SK-N-SH (cell line): ENCODE data around the gene CBLN3. TPM values are rescaled to one million over a fixed set of nuclear protein-coding genes. Genes with fewer than 3 reads are reported as not detected.

ENCODE experiments used
- CTCF ChIA-PET: fragments of 300-600, 350-600 bp; formaldehyde crosslinking; extraction: SDS; loops from one replicate; lab custom pipeline; 2021; lab: Yijun Ruan, JAX
- POLR2A ChIA-PET: fragments of 350-600 bp; sonication (Branson Sonifier 250); formaldehyde crosslinking; extraction: SDS; loops from one replicate; lab custom pipeline; 2020; ENCODE audit warnings: antibody characterized with exemption, inconsistent platforms; lab: Yijun Ruan, JAX
- DNase-seq: peaks from one replicate; pipeline ENCODE4 v3.0.0; 2012
- H2AFZ ChIP-seq: fragments of 200-600 bp; sonication (generic); 2 replicates; pipeline ENCODE4 v1.8.1; 2016; ENCODE audit warnings: antibody characterized with exemption, mild to moderate bottlenecking, low read depth
- H3F3A ChIP-seq: fragments of 200-600 bp; sonication (generic); replicated peaks from 2 replicates; pipeline ENCODE3; 2016; ENCODE audit warnings: antibody characterized with exemption, mild to moderate bottlenecking; ENCODE audit not compliant: insufficient read depth
- H3K27ac ChIP-seq, 2 experiments: fragments of 200-500 bp in 1 of 2; fragments of 200-600 bp in 1 of 2; sonication (Bioruptor generic) in 1 of 2; sonication (generic), shearing (Covaris generic) in 1 of 2; 2 replicates each; pipeline versions ENCODE4 v1.5.1 to v1.6.1; 2014 to 2016; ENCODE audit warnings: low read depth in 2 of 2, inconsistent platforms in 1 of 2, low read length in 1 of 2, mild to moderate bottlenecking in 1 of 2, mixed read lengths in 1 of 2
- H3K27me3 ChIP-seq: fragments of 200-600 bp; sonication (generic), shearing (Covaris generic); 2 replicates; pipeline ENCODE4 v1.6.1; 2016; ENCODE audit warnings: mixed run types; ENCODE audit not compliant: insufficient read depth
- H3K36me3 ChIP-seq, 2 experiments: fragments of 200-500 bp in 1 of 2; fragments of 200-600 bp in 1 of 2; sonication (Bioruptor generic) in 1 of 2; sonication (generic) in 1 of 2; replicated peaks in 1 of 2; 2 replicates each; pipeline versions ENCODE3 to v1.5.1; 2014 to 2016; ENCODE audit warnings: low read length in 1 of 2, mild to moderate bottlenecking in 1 of 2; ENCODE audit not compliant: insufficient read depth in 2 of 2, control insufficient read depth in 1 of 2
- H3K4me1 ChIP-seq, 2 experiments: fragments of 200-500 bp in 1 of 2; fragments of 200-600 bp in 1 of 2; sonication (Bioruptor generic) in 1 of 2; sonication (generic), shearing (Covaris generic) in 1 of 2; 2 replicates each; pipeline versions ENCODE4 v1.5.1 to v1.6.1; 2014 to 2016; ENCODE audit warnings: low read depth in 1 of 2, low read length in 1 of 2, mixed run types in 1 of 2; ENCODE audit not compliant: insufficient read depth in 2 of 2, control insufficient read depth in 1 of 2
- H3K4me2 ChIP-seq: fragments of 200-600 bp; sonication (generic), shearing (Covaris generic); 2 replicates; pipeline ENCODE4 v1.6.1; 2017; ENCODE audit warnings: mixed run types
- H3K4me3 ChIP-seq, 2 experiments: fragments of 200-500 bp in 1 of 2; fragments of 200-600 bp in 1 of 2; sonication (Bioruptor generic) in 1 of 2; sonication (generic), shearing (Covaris generic) in 1 of 2; 2 replicates each; pipeline versions ENCODE4 v1.5.1 to v1.8.1; 2014 to 2016; ENCODE audit warnings: low read depth in 2 of 2, inconsistent platforms in 1 of 2, low read length in 1 of 2, mild to moderate bottlenecking in 1 of 2, mixed read lengths in 1 of 2, moderate library complexity in 1 of 2
- H3K79me2 ChIP-seq: fragments of 200-600 bp; sonication (generic); 2 replicates; pipeline ENCODE4 v1.8.1; 2017; ENCODE audit warnings: mild to moderate bottlenecking; ENCODE audit not compliant: insufficient read depth
- H3K9ac ChIP-seq: fragments of 200-600 bp; sonication (generic); 2 replicates; pipeline ENCODE4 v1.6.1; 2017; ENCODE audit warnings: mixed run types
- H3K9me2 ChIP-seq: fragments of 200-600 bp; sonication (generic); 2 replicates; pipeline ENCODE4 v1.6.1; 2017; ENCODE audit warnings: mixed run types
- H3K9me3 ChIP-seq: fragments of 200-600 bp; sonication (generic); 2 replicates; pipeline ENCODE4 v1.6.1; 2017; ENCODE audit warnings: mixed run types, mild to moderate bottlenecking, moderate library complexity
- H4K20me1 ChIP-seq: fragments of 200-600 bp; sonication (generic); 2 replicates; pipeline ENCODE4 v1.6.1; 2017; ENCODE audit warnings: mild to moderate bottlenecking, mixed run types; ENCODE audit not compliant: insufficient read depth
- CHD2 ChIP-seq: fragments of 150-350 bp; IDR thresholded peaks from 2 replicates; pipeline ENCODE4 v1.6.1; 2018; ENCODE audit warnings: low read length; ENCODE audit not compliant: partially characterized antibody
- CTCF ChIP-seq: fragments of 200-600 bp; sonication (generic); IDR thresholded peaks from 2 replicates; pipeline ENCODE4 v1.6.1; 2017; ENCODE audit warnings: antibody characterized with exemption, mild to moderate bottlenecking, moderate library complexity
- ELF1 ChIP-seq: IDR thresholded peaks from 2 replicates; pipeline ENCODE4 v1.4.0; 2012
- EP300 ChIP-seq, 2 experiments: IDR thresholded peaks; 2 replicates each; pipeline versions ENCODE4 v1.4.0 to v1.6.1; 2012; ENCODE audit warnings: borderline replicate concordance in 1 of 2, low read depth in 1 of 2, low read length in 1 of 2
- FOXJ3 ChIP-seq: sonication (generic); formaldehyde crosslinking; IDR thresholded peaks from 2 replicates; pipeline ENCODE4 v1.5.1; 2020; ENCODE audit warnings: mild to moderate bottlenecking, missing genetic modification reagents
- GATA2 ChIP-seq: sonication (generic); formaldehyde crosslinking; IDR thresholded peaks from 2 replicates; pipeline ENCODE4 v1.5.0; 2020; ENCODE audit warnings: mild to moderate bottlenecking, missing genetic modification reagents
- MEF2A ChIP-seq: IDR thresholded peaks from 2 replicates; pipeline ENCODE4 v1.4.0; 2012; ENCODE audit warnings: low read depth, borderline replicate concordance
- NFIC ChIP-seq: IDR thresholded peaks from 2 replicates; pipeline ENCODE4 v1.4.0; 2012; ENCODE audit warnings: borderline replicate concordance
- NRF1 ChIP-seq: IDR thresholded peaks from 2 replicates; pipeline ENCODE4 v1.6.1; 2012; ENCODE audit warnings: low read depth, mild to moderate bottlenecking, low read length
- PBX3 ChIP-seq: IDR thresholded peaks from 2 replicates; pipeline ENCODE4; 2012
- POLR2AphosphoS5 ChIP-seq: IDR thresholded peaks from 2 replicates; pipeline ENCODE4 v1.6.1; 2012; ENCODE audit warnings: low read depth, low read length
- SIN3A ChIP-seq: IDR thresholded peaks from 2 replicates; pipeline ENCODE4 v1.6.1; 2012; ENCODE audit warnings: low read depth, mild to moderate bottlenecking, low read length, moderate library complexity, borderline replicate concordance
- TAF1 ChIP-seq: IDR thresholded peaks from 2 replicates; pipeline ENCODE4 v1.6.1; 2012; ENCODE audit warnings: low read depth, mild to moderate bottlenecking, low read length, moderate library complexity, borderline replicate concordance
- TCF12 ChIP-seq: IDR thresholded peaks from 2 replicates; pipeline ENCODE4 v1.4.0; 2012
- TEAD4 ChIP-seq: IDR thresholded peaks from 2 replicates; pipeline ENCODE4 v1.4.0; 2012; ENCODE audit warnings: mild to moderate bottlenecking, borderline replicate concordance; ENCODE audit not compliant: insufficient read depth
- ZBTB33 ChIP-seq: IDR thresholded peaks from 2 replicates; pipeline ENCODE4 v1.4.0; 2012; ENCODE audit warnings: low read depth, borderline replicate concordance
- WGBS: methylation state at CpG from one replicate; pipeline ENCODE4 v1.1.6; 2017; ENCODE audit warnings: low lambda C conversion rate; 5-methylcytosine and 5-hydroxymethylcytosine counted together
- polyA plus RNA-seq, 3 experiments: library from polyadenylated mRNA; depleted of rRNA; stranded (reverse); fragments of >200 nt; gene quantifications; 2 replicates each; pipeline ENCODE4 v1.2.3, GENCODE V29; 2012
- TF ChIP-seq, protein P1 (sequence below): IDR thresholded peaks from 2 replicates; pipeline ENCODE4 v1.6.1; 2012; ENCODE audit warnings: mild to moderate bottlenecking, low read depth, low read length, moderate library complexity
- TF ChIP-seq, protein P2 (sequence below): IDR thresholded peaks from 2 replicates; pipeline ENCODE4 v1.4.0; 2012; ENCODE audit warnings: low read depth
- TF ChIP-seq, protein P3 (sequence below): IDR thresholded peaks from 2 replicates; pipeline ENCODE4 v1.4.0; 2012; ENCODE audit warnings: low read depth, borderline replicate concordance

CBLN3 gene
- polyA plus RNA-seq, 1 of the 3 experiments (the other 2 are of a cell fraction) = 1.8 TPM

DNA sequence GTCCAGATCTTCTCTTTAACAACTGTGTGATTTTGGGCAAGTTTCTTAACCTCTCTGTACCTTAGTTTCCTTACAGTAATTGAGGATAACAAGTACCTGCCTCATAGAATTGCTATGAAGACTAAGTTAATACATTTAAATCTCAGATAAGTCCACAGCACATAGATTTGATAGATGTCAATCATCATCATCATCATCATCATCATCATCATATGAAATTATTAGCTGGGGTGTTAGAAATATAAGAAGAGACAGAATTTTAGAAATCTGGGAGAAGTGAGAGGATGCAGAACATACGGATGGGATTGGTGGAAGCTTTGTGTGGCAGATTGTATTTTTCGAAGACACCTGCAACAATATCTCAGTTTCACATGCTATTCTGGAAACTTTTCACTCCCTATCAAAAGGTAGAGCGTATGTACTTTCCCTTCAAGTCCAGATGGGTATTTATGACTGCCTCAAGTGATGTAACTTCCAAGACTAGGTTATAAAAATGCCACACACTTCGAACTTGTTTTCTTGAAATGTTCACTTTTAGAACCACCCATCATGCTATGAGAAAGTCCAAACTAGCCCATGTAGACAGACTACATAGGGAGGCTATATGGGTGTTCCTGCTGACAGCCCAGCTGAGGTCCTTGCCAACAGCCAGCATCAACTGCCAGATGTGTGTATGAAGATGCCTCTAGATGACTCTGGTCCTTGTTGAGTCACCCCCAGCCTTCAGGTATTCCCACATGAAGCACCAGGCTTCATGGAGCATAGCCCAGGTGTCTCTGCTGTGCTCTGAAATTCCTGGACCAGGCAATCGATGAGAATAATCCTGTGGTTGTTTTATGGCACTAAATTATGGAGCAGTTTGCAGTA, 33.8 kb upstream of the CBLN3 start:
- H3K4me2 ChIP-seq = no peak overlapping the region
- no peaks in the 10 kb centered on the region for H3K36me3 ChIP-seq
- no peak overlapping the region for H3K4me3 ChIP-seq
- DNase-seq = no peak
- no peaks in the 10 kb centered on the region for H3F3A ChIP-seq
- no peaks in the 10 kb centered on the region for H3K9me3 ChIP-seq
- no peaks in the 10 kb centered on the region for H3K79me2 ChIP-seq
- no peaks in the 10 kb centered on the region for H3K9me2 ChIP-seq
- no peak overlapping the region for H2AFZ ChIP-seq
- ChIA-PET POLR2A (no interaction called here), CTCF (no interaction called here)
- no peaks in the 10 kb centered on the region for H3K27me3 ChIP-seq
- WGBS = 33% methylated on average over 5 of the region's 5 CpGs
- no peaks in the 10 kb centered on the region for H4K20me1 ChIP-seq
- no peak overlapping the region for H3K27ac ChIP-seq
- no peak overlapping the region for H3K9ac ChIP-seq
- no peaks in the 10 kb centered on the region for H3K4me1 ChIP-seq
- TF ChIP-seq TAF1 (no peak), ELF1 (no peak), GATA2 (CRISPR knock-in tag) (no peak), POLR2AphosphoS5 (no peak), NFIC (no peak), EP300 (IDR thresholded peaks at IDR 0.05; ENCODE audit: borderline replicate concordance in 1 of 2, low read depth in 1 of 2, low read length in 1 of 2) (no peak), CHD2 (no peak), TCF12 (no peak), SIN3A (no peak), NRF1 (no peak), PBX3 (no peak), FOXJ3 (CRISPR knock-in tag) (no peak), TEAD4 (no peak), CTCF (no peak), ZBTB33 (no peak), MEF2A (no peak)
- TF ChIP-seq, protein P1, sequence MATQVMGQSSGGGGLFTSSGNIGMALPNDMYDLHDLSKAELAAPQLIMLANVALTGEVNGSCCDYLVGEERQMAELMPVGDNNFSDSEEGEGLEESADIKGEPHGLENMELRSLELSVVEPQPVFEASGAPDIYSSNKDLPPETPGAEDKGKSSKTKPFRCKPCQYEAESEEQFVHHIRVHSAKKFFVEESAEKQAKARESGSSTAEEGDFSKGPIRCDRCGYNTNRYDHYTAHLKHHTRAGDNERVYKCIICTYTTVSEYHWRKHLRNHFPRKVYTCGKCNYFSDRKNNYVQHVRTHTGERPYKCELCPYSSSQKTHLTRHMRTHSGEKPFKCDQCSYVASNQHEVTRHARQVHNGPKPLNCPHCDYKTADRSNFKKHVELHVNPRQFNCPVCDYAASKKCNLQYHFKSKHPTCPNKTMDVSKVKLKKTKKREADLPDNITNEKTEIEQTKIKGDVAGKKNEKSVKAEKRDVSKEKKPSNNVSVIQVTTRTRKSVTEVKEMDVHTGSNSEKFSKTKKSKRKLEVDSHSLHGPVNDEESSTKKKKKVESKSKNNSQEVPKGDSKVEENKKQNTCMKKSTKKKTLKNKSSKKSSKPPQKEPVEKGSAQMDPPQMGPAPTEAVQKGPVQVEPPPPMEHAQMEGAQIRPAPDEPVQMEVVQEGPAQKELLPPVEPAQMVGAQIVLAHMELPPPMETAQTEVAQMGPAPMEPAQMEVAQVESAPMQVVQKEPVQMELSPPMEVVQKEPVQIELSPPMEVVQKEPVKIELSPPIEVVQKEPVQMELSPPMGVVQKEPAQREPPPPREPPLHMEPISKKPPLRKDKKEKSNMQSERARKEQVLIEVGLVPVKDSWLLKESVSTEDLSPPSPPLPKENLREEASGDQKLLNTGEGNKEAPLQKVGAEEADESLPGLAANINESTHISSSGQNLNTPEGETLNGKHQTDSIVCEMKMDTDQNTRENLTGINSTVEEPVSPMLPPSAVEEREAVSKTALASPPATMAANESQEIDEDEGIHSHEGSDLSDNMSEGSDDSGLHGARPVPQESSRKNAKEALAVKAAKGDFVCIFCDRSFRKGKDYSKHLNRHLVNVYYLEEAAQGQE = no peak
- TF ChIP-seq, protein P2, sequence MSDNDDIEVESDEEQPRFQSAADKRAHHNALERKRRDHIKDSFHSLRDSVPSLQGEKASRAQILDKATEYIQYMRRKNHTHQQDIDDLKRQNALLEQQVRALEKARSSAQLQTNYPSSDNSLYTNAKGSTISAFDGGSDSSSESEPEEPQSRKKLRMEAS = no peak
- TF ChIP-seq, protein P3, sequence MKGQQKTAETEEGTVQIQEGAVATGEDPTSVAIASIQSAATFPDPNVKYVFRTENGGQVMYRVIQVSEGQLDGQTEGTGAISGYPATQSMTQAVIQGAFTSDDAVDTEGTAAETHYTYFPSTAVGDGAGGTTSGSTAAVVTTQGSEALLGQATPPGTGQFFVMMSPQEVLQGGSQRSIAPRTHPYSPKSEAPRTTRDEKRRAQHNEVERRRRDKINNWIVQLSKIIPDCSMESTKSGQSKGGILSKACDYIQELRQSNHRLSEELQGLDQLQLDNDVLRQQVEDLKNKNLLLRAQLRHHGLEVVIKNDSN = no peak
- TF ChIP-seq, all 33 proteins: peak for 0
